Measurements from ENCODE around the gene SCARF2.

GRCh38 chr22:20431511-20432192, 6.0 kb downstream of the SCARF2 start:
- TF ChIP-seq CTCF (IDR thresholded peaks at IDR 0.05) (no peak), POLR2A (IDR thresholded peaks at IDR 0.05) (no peak)

Data from lower leg skin (tissue), 3 donors.